Measurements from ENCODE around the gene MS4A4A.
"Not testable (repeated sequence)": the region's sequence is repeated elsewhere in the genome, so short reads cannot be mapped to it uniquely, and the experiment has no call there.

Gene MS4A4A

DNA sequence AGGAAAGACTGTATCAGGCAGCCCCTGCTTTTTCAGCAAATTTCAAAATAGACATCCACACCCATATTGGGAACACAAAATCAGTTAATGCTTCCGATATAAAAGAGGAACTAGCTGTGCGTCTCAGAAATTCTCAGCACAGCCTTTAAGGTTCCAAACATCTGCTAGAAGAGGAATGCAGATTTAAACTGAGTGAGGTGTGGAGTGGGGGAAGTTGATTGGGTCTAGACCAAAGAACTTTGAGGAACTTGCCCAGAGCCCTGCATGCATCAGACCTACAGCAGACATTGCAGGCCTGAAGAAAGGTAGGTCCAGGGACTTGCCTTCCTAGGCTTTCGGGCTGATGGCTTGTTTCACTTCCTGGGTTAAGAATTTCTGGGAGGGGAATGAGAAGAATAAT lies at the start of gene MS4A4A:
MS4A4A (plus strand) TSS at position 255 of the 400 bp plus-strand sequence; CDS start at position 265, 10 bp downstream.
- no peak for DNase-seq (ENCODE audit: low read depth in 2 of 2)

DNA sequence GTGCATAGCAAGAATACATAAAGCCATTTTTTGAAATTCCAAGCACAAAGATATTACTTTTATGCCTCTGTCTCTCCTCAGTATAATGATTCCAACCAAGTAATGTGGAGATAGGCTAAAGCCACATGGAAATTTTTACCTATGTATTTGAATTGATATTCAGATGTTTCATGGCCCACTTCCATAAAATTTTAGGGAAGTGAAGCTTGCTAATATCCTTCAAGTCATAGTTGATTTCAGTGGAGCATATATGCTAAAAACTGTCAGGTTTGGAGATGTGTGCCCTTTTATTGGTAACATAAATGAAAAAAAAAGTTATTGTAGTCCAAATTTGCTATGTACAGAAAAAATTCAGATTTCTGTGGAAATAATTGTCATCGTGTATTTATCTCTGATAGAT lies 49.8 kb upstream of the MS4A4A start:
- no peak for DNase-seq (ENCODE audit: low read depth in 2 of 2)

DNA sequence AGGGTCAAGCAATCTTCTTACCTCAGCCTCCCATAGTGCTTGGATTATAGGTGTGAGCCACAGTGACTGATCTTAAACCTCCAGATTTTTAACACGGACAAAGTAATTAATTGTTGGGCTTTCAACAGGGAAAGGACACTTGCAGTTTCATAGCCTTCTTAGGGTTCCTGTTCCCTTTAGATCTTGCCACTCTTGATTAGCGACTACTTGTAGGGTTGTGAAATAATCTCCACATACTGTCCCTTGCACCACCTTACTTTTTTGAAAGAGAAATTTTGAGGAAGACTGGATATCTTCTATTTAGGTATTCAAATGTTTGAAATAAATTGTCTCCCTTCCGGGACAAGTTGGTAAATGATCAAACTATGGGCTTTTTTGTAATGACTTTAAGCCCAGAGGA lies 45.1 kb upstream of the MS4A4A start:
- DNase-seq (ENCODE audit: low read depth in 2 of 2), result no peak

DNA sequence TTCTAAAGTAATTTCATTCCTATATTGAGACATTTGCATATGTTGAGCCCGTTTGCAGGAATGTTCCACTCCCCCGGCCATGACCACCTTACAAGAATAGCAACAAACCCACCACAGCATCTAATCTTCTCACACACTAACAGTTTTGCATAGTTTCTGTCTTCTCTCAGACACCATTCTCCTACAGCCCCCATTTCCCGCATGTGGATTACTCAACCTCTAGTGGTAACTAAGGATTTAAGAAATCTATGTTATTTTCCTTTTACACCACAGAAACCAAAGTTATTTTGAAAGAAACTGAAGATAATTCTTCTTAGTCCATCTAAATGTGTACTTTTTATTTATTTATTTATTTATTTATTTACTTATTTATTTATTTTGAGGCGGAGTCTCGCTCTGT lies 39.8 kb upstream of the MS4A4A start:
- DNase-seq (ENCODE audit: low read depth in 2 of 2), result no peak

DNA sequence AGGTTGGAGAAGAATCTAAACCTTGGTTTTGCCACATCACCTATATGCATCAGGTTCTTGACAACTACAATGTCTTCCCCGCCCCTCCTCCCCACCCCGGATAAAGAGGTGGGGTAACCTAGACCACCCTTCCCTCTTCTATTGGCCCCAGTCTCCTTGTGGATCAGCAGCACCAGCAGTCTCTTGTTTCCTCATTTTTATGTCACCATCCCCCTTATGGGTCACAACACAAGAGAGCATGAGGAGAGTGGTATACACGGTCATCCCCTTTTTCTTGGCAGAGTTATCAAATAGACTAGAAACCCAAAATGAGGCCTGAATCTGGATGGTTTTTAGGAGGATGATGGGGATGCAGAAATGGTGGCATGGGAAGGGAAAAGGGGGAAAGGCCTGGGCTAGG lies 38.7 kb upstream of the MS4A4A start:
- DNase-seq (ENCODE audit: low read depth in 2 of 2), result no peak

DNA sequence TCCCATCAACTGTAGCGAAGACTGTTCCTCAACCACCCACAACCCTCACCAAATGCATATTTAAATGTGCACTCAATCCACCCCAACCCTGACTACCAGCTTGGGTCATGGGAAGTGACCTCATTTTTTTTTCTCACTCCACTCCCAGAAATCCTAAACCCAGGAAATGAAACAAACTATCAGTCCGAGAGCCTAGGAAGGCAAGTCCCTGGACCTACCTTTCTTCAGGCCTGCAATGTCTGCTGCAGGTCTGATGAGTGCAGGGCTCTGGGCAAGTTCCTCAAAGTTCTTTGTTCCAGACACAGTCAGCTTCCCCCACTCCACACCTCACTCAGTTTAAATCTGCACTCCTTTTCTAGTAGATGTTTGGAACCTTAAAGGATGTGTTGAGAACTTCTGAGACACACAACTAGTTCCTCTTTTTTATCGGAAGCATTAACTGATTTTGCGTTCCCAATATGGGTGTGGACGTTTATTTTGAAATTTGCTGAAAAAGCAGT lies 37.7 kb upstream of the MS4A4A start, which contains the start of gene MS4A4E:
MS4A4E (minus strand) TSS at position 398 of the 500 bp plus-strand sequence. CDS start 13,082 bp downstream, outside the sequence.
- DNase-seq (ENCODE audit: low read depth in 2 of 2), result no peak

DNA sequence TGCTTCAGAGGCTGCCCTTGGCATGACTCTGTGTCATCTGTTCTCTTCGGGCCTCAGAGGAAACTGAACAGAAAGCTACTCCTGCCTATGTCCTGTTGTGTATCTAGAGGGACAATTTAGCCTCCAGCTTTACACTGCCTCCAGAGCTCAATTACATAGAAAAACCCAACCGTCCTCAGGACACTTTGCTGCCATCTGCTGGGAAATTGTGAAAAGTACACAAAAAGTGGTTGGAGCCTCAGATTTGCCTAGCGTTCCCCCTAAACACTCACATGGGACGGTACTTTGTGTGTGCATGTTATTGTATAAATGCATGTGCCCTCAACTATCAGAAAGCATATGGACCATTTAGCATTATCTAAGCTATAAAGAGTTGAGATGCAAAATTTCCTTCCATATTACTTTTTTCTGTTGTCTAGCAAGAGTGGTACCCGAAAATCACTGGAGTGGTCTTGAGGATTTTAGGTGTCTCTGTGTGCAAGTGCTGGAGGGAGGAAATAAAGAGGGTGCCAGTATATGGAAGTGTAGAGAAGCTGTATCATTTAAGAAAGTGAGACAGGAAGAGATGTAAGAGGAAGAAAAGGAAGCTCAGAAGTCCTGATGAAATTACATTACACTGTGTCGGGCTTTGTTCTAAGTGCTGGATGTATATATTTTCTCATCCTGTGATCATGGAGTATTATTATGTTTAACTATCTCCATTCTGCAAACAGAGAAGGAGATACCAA lies 28.8 kb upstream of the MS4A4A start:
- no peak for DNase-seq (ENCODE audit: low read depth in 2 of 2)

DNA sequence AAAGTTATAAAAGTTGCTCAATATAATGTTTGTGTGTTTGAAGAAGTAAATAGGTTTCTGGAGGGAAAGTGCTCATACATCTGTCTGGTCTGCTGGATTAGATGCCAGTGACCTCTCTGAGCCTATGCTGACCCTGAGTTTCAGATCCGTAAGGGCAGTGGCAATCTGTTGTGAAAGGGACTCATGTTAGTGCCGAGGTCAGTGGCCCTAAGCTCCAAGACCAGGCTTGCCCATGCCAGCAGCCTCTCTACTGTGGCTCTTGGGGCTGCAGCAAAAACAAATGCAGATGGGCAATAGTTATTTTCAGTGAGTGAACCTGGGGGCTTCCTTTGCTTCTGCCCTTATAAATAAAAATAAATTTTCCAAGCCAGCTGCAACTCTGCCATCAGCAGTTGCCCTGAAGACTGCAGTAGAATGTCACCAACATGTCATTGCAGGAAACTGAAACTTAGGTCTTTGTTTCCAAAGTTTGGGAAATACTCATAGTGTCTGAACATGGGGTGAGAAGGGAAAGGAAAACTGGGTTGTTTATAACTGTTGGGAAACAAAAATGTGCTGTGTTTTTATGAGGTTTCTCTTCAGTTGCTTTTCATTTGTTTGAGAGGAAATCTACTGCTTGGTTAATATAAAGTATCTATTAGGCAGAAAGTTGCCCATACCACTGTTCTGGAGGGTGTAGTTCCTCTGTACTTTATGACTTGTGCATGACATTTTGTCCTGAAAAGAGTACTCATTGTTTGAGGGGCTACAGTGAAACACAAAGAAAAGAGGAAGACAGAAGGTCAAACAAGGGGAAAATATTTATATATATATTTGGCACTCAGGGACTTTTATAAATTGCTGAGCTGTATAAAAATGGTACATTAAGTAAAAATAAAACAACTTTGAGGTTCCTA lies 28.0 kb upstream of the MS4A4A start:
- DNase-seq (ENCODE audit: low read depth in 2 of 2), result no peak

DNA sequence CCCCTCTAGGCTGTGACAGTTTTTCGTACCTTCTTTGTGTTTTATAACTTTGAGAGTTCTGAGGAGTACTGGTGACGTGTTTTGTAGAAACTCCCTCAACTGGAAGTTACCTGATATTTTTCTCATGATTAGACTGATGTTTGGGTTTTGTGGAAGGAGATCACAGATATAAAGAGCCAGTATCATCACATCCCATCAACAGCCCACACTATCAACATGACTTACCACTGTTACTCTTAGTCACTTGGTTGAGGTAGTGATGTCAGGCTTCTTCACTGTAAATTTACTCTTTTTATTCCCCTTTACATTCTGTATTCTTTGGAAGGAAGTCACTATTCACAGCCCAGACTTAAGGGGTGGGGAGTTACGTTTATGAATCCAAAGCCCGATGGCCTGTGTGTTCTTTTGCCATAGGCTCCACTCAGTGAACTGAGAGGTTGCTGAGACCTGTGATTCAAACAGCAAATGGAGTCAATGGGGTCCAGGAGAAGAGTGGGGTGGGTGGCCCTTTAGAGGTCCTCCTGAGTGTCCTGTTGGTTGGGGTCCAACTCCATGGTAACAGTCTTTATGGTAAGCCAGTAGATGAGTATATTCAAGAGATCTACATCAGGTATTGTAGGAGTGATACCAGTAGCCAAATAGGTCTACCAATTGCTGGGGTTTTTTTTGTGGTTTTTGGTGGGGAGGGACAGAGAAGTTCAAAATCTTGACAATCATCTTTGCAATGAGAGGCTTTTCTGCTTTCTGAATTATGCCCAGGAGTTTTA lies 22.3 kb upstream of the MS4A4A start:
- no peak for DNase-seq (ENCODE audit: low read depth in 2 of 2)

DNA sequence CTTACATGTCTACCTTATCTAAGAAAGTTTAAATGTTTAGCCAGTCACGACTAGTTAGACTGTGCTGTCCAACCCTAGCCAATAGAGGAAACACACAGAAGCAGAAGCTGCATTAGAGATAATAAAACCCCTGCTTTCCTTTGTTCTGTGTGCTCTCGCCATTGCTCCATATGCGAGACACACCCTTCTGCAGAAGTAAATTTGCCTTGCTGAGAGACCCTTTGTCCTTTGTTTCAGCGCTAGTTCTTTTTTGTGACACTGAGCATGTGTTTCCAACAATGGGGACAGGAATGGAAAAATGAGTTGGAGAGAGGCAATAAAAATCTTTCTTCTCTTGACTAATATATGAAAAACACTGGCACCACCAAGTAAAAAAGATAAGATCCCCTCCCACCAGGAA lies 19.5 kb upstream of the MS4A4A start:
- no peak for DNase-seq (ENCODE audit: low read depth in 2 of 2)

DNA sequence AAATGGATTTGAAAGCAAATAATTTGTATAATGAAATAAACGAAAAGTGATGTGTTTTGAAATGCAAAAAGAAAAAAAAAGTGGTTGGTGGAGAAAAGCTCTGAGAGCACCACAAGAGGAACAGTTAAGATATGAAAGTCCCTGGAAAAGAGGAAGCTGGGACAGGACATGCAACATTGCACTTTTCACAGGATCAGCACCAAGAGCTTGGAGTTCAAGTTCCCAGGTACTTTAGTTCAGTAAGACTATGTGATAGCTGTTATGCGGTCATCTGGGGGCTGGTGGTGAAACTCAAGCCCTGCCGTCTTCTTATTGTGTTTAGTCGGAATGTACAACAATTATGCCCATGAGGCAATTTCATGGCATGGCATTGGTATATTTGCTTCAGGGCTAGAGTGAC lies 17.1 kb upstream of the MS4A4A start:
- DNase-seq (ENCODE audit: low read depth in 2 of 2), result no peak

DNA sequence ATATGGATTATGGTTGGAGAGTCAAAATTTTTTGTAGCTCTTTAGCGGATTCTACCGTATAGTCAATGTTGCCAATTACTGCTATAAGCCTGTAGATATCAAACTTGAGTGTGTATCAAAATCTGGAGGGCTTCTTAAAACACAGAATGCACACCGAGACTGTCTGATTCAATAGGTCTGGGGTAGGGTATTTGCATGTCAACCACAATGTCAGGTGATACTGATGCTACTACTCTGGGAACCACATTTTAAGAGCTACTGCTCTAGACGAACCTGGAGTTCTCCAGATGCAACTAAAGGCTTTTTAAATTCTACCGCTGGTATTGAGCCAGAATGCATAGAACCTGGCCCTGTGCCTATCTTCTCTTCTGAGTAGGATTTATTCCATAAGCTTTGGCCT lies 15.8 kb upstream of the MS4A4A start:
- DNase-seq (ENCODE audit: low read depth in 2 of 2), result no peak

DNA sequence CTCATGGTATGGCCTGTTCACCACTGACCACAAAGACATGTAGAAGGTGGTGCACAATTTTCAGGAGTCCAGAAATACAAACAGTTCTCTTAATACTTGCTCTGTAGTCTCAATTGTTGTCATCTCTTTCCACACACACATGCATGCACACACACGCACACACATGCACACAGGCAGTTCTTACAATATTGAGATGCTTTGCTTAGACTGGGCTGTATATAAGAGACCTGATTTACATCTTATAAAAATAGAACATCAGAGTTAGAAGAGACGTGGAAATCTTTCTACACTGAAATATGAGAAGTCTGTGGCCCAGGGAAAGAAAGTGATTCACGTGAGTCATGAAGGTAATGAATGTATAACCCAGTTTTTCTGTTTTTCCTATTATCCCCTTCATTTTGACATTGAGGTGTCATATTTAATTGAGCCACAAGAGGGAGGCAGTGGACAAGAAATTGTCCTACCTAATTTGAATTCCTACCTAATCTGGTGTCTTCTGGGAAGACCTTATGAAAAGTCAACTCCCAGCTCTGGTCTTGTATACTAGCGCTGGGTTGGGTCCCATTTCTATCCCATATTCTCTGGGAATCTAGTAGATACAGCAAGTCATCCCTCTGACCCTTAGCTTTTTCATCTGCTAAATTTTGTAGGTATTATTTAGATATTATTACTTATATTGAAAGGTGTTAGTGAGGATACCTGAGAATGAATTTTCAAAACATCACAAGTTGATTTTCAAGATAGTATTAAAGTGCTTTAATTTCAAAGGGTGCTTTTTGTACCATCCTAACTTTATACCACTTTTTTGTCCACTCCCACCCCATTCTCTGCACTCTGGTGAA lies 14.9 kb upstream of the MS4A4A start:
- DNase-seq (ENCODE audit: low read depth in 2 of 2), result no peak

DNA sequence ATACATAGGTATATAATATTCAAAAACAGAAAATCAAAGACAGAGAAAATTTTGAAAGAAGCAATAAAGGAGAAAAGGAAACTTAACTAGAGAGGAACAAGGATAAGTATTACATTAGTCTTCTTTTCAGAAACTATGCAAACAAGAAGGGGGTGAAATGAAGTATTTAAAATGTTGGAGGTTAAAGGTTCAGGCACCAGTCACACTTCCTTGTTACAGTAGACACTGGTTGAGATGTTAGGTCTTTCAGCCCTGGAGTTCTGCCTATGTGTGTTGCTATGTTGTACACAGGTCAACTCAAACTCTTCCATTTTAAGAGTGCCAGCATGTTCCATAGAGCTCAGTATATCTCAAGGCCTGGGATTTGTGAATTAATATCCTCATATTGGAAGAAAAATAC lies 6.0 kb upstream of the MS4A4A start:
- DNase-seq (ENCODE audit: low read depth in 2 of 2), result no peak

DNA sequence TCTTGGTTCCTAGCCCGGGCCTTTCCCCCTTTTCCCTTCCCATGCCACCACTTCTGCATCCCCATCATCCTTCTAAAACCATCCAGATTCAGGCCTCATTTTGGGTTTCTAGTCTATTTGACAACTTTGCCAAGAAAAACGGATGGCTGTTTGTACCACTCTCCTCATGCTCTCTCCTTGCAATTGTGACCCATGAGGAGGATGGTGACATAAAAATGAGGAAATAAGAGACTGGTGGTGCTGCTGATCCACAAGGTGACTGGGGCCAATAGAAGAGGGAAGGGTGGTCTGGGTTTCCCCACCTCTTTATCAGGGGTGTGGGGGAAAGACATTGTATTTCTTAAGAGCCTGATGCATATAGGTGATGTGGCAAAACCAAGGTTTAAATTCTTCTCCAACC lies 1.0 kb downstream of the MS4A4A start:
- DNase-seq (ENCODE audit: low read depth in 2 of 2), result no peak

DNA sequence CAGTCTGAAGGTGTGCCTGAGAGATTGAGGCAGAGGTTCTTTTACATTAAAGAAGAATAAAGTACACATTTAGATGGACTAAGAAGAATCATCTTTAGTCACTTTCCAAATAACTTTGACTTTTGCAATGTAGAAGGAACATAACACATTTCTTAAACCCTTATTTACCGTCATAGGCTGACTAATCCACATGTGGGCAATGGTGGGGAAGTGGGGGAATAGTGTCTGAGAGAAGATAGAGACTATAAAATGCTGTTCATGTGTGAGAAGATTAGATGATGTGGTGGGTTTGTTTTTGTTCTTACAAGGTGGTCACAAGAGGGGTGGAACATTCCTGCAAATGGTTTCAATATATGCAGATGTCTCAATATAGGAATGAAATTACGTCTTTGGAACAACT lies 1.8 kb downstream of the MS4A4A start:
- no peak for DNase-seq (ENCODE audit: low read depth in 2 of 2)

DNA sequence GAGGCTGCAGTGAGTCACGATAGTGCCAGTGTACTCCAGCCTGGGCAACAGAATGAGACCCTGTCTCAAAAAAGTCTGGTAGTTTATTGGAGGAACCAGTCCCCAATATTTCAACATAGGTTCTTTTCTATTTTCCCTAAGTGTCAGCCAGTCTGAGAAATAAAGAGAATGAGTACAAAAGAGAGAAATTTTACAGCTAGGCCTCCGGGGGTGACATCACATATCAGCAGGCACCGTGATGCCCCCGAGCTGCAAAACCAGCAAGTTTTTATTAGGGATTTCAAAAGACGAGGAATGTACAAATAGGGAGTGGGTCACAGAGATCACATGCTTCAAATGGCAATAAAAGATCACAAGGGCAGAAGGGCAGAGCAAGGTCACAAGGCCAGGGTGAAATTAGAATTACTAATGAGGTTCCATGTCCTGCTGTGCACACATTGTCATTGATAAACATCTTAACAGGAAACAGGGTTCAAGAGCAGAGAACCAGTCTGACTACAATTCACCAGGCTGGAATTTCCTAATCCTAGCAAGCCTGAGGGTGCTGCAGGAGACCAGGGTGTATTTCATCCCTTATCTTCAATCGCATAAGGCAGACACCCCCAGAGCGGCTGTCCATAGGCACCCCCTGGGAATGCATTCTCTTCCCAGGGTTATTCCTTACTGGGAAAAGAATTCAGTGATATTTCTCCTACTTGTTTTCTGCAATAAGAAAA lies 5.1 kb downstream of the MS4A4A start:
- DNase-seq (ENCODE audit: low read depth in 2 of 2), result not testable (repeated sequence)

DNA sequence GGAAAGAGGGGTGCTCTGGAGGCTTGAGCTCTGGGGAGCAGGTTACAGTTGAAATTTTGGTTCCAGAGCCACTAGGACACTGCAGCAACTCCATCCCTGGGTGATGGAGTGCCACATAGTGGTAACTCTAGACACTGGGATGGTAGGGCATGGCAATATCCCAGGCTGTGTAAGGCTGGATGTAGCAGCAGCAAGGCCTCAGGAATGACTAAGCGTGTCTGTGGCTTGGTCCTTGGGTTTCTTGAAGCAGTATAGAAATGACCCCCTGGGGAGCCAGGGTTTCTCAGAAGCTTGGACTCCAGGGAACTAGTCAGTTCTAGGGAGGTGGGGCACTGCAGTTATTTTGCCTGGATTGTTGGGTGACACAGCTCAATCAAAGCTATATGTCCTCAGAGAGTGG lies 8.1 kb downstream of the MS4A4A start:
- DNase-seq (ENCODE audit: low read depth in 2 of 2), result no peak

DNA sequence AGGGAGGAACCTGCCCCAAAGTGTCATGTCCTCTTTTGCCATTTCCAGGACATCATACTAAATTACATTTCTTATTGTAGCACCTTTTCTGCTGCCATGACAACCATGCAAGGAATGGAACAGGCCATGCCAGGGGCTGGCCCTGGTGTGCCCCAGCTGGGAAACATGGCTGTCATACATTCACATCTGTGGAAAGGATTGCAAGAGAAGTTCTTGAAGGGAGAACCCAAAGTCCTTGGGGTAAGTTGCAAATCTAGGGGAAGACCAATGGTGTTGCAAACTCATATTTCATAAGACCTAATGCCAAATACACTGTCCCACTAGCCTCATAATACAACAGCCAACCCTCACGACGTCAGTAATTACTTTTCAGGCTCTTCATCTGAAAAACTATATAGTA lies 11.7 kb downstream of the MS4A4A start:
- no peak for DNase-seq (ENCODE audit: low read depth in 2 of 2)

DNA sequence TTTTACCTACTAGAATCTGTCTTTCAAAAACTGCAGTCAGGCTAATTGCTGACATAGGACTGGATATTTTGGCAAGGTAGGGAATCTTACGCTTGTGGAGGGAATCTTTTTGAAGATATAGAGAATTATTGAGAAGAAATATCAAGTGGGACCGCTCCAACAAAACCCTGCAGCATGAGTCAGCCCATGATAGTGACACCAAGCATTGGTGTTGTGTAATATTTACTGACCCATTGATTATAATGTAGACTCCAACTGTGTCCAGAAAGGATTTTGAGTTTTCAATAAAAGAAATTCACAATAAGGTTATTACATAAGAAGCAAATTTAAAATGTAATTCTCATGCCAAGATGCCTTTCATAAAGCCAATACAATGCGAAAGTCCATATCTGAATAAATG lies 20.7 kb downstream of the MS4A4A start:
- no peak for DNase-seq (ENCODE audit: low read depth in 2 of 2)
